Measurements from ENCODE around the gene PTCD1. TPM values are rescaled to one million over a fixed set of nuclear protein-coding genes. Genes with fewer than 3 reads are reported as not detected.
"Not testable (repeated sequence)": the region's sequence is repeated elsewhere in the genome, so short reads cannot be mapped to it uniquely, and the experiment has no call there.

The PTCD1 gene
- total RNA-seq, 1 donor from 2014 or later: 11.3 TPM

DNA sequence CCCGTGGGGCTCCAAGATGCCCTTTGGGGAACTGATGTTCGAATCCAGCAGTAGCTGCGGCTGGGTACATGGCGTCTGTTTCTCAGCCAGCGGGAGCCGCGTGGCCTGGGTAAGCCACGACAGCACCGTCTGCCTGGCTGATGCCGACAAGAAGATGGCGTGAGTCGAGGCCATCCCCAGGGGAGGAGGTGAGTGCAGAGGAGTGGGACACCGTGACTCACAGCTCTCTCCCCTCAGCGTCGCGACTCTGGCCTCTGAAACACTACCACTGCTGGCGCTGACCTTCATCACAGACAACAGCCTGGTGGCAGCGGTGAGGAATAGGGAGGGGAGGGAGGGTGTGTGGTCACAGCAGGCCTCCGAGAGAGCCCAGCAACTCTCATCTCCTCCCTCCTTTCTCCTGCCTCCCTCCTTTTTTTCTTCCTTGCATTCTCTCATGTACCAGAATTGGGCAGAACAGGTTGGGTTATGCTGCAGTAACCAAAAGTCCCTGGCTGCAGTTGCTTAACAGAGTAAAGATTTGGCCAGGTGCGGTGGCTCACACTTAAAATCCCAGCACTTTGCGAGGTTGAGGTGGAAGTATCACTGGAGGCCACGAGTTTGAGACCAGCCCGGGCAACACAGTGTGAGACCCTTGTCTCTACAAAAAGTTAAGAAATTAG, 47.5 kb downstream of the PTCD1 start:
- TF ChIP-seq, protein P1, sequence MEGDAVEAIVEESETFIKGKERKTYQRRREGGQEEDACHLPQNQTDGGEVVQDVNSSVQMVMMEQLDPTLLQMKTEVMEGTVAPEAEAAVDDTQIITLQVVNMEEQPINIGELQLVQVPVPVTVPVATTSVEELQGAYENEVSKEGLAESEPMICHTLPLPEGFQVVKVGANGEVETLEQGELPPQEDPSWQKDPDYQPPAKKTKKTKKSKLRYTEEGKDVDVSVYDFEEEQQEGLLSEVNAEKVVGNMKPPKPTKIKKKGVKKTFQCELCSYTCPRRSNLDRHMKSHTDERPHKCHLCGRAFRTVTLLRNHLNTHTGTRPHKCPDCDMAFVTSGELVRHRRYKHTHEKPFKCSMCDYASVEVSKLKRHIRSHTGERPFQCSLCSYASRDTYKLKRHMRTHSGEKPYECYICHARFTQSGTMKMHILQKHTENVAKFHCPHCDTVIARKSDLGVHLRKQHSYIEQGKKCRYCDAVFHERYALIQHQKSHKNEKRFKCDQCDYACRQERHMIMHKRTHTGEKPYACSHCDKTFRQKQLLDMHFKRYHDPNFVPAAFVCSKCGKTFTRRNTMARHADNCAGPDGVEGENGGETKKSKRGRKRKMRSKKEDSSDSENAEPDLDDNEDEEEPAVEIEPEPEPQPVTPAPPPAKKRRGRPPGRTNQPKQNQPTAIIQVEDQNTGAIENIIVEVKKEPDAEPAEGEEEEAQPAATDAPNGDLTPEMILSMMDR (IDR thresholded peaks at IDR 0.05; ENCODE audit: insufficient read depth, low read length, severe bottlenecking): no peak
- FAIRE-seq: peak; percentile 28
- Histone ChIP-seq H3K4me3 (ENCODE audit: low read depth, low read length) (no peak overlapping the region), H3K27me3 (ENCODE audit: control insufficient read depth, insufficient read depth, low read length) (no peaks in the 10 kb centered on the region), H3K36me3 (ENCODE audit: control insufficient read depth, insufficient read depth, low read length) (peaks cover 51% of the 10 kb centered on the region)
- no peak for DNase-seq (ENCODE audit: low read depth)

DNA sequence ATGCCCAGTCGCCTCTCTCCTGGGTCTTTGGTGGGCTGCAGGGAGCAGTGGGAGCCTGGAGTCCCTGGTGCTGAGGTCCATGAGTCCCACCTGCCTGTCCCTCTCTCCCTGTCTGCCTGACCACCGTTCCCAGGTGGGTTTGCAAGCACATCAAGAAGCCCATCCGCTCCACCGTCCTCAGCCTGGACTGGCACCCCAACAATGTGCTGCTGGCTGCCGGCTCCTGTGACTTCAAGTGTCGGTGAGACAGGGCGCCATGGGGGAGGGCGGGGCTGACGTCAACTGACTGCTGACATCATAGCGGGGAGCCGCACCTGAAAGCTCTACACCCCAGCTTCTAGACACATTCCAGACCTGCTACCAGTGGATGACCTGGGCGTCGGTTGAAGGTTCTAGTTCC, 48.8 kb downstream of the PTCD1 start:
- DNase-seq (ENCODE audit: low read depth): no peak
- Histone ChIP-seq H3K36me3 (ENCODE audit: control insufficient read depth, insufficient read depth, low read length) (peaks cover 49% of the 10 kb centered on the region), H3K4me3 (ENCODE audit: low read depth, low read length) (no peak overlapping the region), H3K27me3 (ENCODE audit: control insufficient read depth, insufficient read depth, low read length) (no peaks in the 10 kb centered on the region)
- FAIRE-seq: no peak
- TF ChIP-seq, protein P1 (IDR thresholded peaks at IDR 0.05; ENCODE audit: insufficient read depth, low read length, severe bottlenecking): no peak

- H3K4me3 ChIP-seq (ENCODE audit: low read depth, low read length): no peak overlapping the region
- H3K27me3 ChIP-seq (ENCODE audit: control insufficient read depth, insufficient read depth, low read length): no peaks in the 10 kb centered on the region
- DNase-seq (ENCODE audit: low read depth) (no peak), FAIRE-seq (no peak)
- peaks cover 44% of the 10 kb centered on the region for H3K36me3 ChIP-seq (ENCODE audit: control insufficient read depth, insufficient read depth, low read length)
- TF ChIP-seq, protein P1 (IDR thresholded peaks at IDR 0.05; ENCODE audit: insufficient read depth, low read length, severe bottlenecking): no peak
Observed at GRCh38 chr7:99387912-99388311, 50.7 kb downstream of the PTCD1 start.

DNA sequence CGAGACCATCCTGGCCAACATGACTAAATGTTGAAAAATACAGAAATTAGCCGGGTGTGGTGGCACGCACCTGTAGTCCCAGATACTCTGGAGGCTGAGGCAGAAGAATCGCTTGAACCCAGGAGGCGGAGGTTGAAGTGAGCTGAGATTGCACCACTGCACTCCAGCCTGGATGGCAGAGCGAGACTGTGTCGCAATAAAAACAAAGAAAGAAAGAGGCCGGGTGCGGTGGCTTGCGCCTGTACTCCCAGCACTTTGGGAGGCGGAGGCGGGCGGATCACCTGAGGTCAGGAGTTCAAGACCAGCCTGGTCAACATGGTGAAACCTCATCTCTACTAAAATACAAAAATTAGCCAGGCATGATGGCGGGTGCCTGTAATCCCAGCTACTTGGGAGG, 51.4 kb downstream of the PTCD1 start:
- not testable (repeated sequence) for FAIRE-seq; H3K4me3 ChIP-seq (ENCODE audit: low read depth, low read length); DNase-seq (ENCODE audit: low read depth); H3K27me3 ChIP-seq (ENCODE audit: control insufficient read depth, insufficient read depth, low read length)
- peaks cover 43% of the 10 kb centered on the region for H3K36me3 ChIP-seq (ENCODE audit: control insufficient read depth, insufficient read depth, low read length)

GRCh38 chr7:99386584-99387238, 51.9 kb downstream of the PTCD1 start:
- no peak for FAIRE-seq
- no peaks in the 10 kb centered on the region for H3K27me3 ChIP-seq (ENCODE audit: control insufficient read depth, insufficient read depth, low read length)
- peaks cover 42% of the 10 kb centered on the region for H3K36me3 ChIP-seq (ENCODE audit: control insufficient read depth, insufficient read depth, low read length)
- H3K4me3 ChIP-seq (ENCODE audit: low read depth, low read length): no peak overlapping the region
- TF ChIP-seq, protein P1 (IDR thresholded peaks at IDR 0.05; ENCODE audit: insufficient read depth, low read length, severe bottlenecking): peak; percentile 24
- no peak for DNase-seq (ENCODE audit: low read depth)

GRCh38 chr7:99385564-99385963, 53.0 kb downstream of the PTCD1 start:
- TF ChIP-seq, protein P1 (IDR thresholded peaks at IDR 0.05; ENCODE audit: insufficient read depth, low read length, severe bottlenecking): no peak
- Histone ChIP-seq H3K4me3 (ENCODE audit: low read depth, low read length) (no peak overlapping the region), H3K27me3 (ENCODE audit: control insufficient read depth, insufficient read depth, low read length) (no peaks in the 10 kb centered on the region), H3K36me3 (ENCODE audit: control insufficient read depth, insufficient read depth, low read length) (peaks cover 44% of the 10 kb centered on the region)
- no peak for DNase-seq (ENCODE audit: low read depth)
- no peak for FAIRE-seq
